ENCODE results near the gene EZH2. TPM values are rescaled to one million over a fixed set of nuclear protein-coding genes. Genes with fewer than 3 reads are reported as not detected.
A peak's percentile ranks its signal among the peaks of the same experiment; 100 is the strongest.

Gene EZH2
- total and polyA plus RNA-seq, 4 donors = 17.2 to 34.2 (median 22.2) TPM

- H3K27ac ChIP-seq (ENCODE audit: low read depth, low read length) = no peak overlapping the region
- H3K36me3 ChIP-seq (ENCODE audit: control insufficient read depth, insufficient read depth, low read length) = no peaks in the 10 kb centered on the region
- DNase-seq (ENCODE audit: low read depth in 4 of 6, low spot score in 6 of 6) = no peak
- H3K4me1 ChIP-seq (ENCODE audit: control insufficient read depth, insufficient read depth, low read length) = no peaks in the 10 kb centered on the region
- no peaks in the 10 kb centered on the region for H3K9me3 ChIP-seq (ENCODE audit: control insufficient read depth, insufficient read depth, low read length)
- no peak overlapping the region for H3K4me3 ChIP-seq (ENCODE audit: low read depth, low read length)
- 82% methylated on average over 5 of the region's 6 CpGs for WGBS (ENCODE audit: insufficient coverage)
- H3K27me3 ChIP-seq (ENCODE audit: control insufficient read depth, insufficient read depth, low read length) = no peaks in the 10 kb centered on the region
Observed at GRCh38 chr7:148919859-148920258, 35.8 kb upstream of the EZH2 start.

GRCh38 chr7:148918058-148918596, 34.0 kb upstream of the EZH2 start:
- Histone ChIP-seq H3K4me1 (ENCODE audit: control insufficient read depth, insufficient read depth, low read length) (no peaks in the 10 kb centered on the region), H3K27ac (ENCODE audit: low read depth, low read length) (no peak overlapping the region), H3K27me3 (ENCODE audit: control insufficient read depth, insufficient read depth, low read length) (no peaks in the 10 kb centered on the region), H3K4me3 (ENCODE audit: low read depth, low read length) (no peak overlapping the region), H3K9me3 (ENCODE audit: control insufficient read depth, insufficient read depth, low read length) (no peaks in the 10 kb centered on the region), H3K36me3 (ENCODE audit: control insufficient read depth, insufficient read depth, low read length) (no peaks in the 10 kb centered on the region)
- no peak for DNase-seq (ENCODE audit: low read depth in 4 of 6, low spot score in 6 of 6)
- WGBS (ENCODE audit: insufficient coverage) = 95% methylated on average over 10 of the region's 10 CpGs

GRCh38 chr7:148916186-148916585, 32.1 kb upstream of the EZH2 start:
- Histone ChIP-seq H3K9me3 (ENCODE audit: control insufficient read depth, insufficient read depth, low read length) (no peaks in the 10 kb centered on the region), H3K27ac (ENCODE audit: low read depth, low read length) (no peak overlapping the region), H3K4me1 (ENCODE audit: control insufficient read depth, insufficient read depth, low read length) (no peaks in the 10 kb centered on the region), H3K36me3 (ENCODE audit: control insufficient read depth, insufficient read depth, low read length) (no peaks in the 10 kb centered on the region), H3K27me3 (ENCODE audit: control insufficient read depth, insufficient read depth, low read length) (no peaks in the 10 kb centered on the region), H3K4me3 (ENCODE audit: low read depth, low read length) (no peak overlapping the region)
- peak in 1 of 6 donors; percentile 23 for DNase-seq (ENCODE audit: low read depth in 4 of 6, low spot score in 6 of 6)
- WGBS (ENCODE audit: insufficient coverage) = no CpG with 5 or more reads among the region's 1 CpG

GRCh38 chr7:148915211-148915610, 31.1 kb upstream of the EZH2 start:
- H3K27ac ChIP-seq (ENCODE audit: low read depth, low read length) = no peak overlapping the region
- no peaks in the 10 kb centered on the region for H3K27me3 ChIP-seq (ENCODE audit: control insufficient read depth, insufficient read depth, low read length)
- no peaks in the 10 kb centered on the region for H3K36me3 ChIP-seq (ENCODE audit: control insufficient read depth, insufficient read depth, low read length)
- WGBS (ENCODE audit: insufficient coverage) = 80% methylated on average over 1 of the region's 7 CpGs
- DNase-seq (ENCODE audit: low read depth in 4 of 6, low spot score in 6 of 6) = no peak
- no peaks in the 10 kb centered on the region for H3K4me1 ChIP-seq (ENCODE audit: control insufficient read depth, insufficient read depth, low read length)
- no peak overlapping the region for H3K4me3 ChIP-seq (ENCODE audit: low read depth, low read length)
- H3K9me3 ChIP-seq (ENCODE audit: control insufficient read depth, insufficient read depth, low read length) = no peaks in the 10 kb centered on the region

GRCh38 chr7:148914208-148914777, 30.2 kb upstream of the EZH2 start:
- no peak for DNase-seq (ENCODE audit: low read depth in 4 of 6, low spot score in 6 of 6)
- no peaks in the 10 kb centered on the region for H3K36me3 ChIP-seq (ENCODE audit: control insufficient read depth, insufficient read depth, low read length)
- H3K4me1 ChIP-seq (ENCODE audit: control insufficient read depth, insufficient read depth, low read length) = no peaks in the 10 kb centered on the region
- no peaks in the 10 kb centered on the region for H3K9me3 ChIP-seq (ENCODE audit: control insufficient read depth, insufficient read depth, low read length)
- H3K27ac ChIP-seq (ENCODE audit: low read depth, low read length) = no peak overlapping the region
- no peak overlapping the region for H3K4me3 ChIP-seq (ENCODE audit: low read depth, low read length)
- no peaks in the 10 kb centered on the region for H3K27me3 ChIP-seq (ENCODE audit: control insufficient read depth, insufficient read depth, low read length)
- 82% methylated on average over 6 of the region's 10 CpGs for WGBS (ENCODE audit: insufficient coverage)

- H3K27ac ChIP-seq (ENCODE audit: low read depth, low read length) = no peak overlapping the region
- H3K4me1 ChIP-seq (ENCODE audit: control insufficient read depth, insufficient read depth, low read length) = no peaks in the 10 kb centered on the region
- H3K27me3 ChIP-seq (ENCODE audit: control insufficient read depth, insufficient read depth, low read length) = no peaks in the 10 kb centered on the region
- 100% methylated on average over 1 of the region's 8 CpGs for WGBS (ENCODE audit: insufficient coverage)
- DNase-seq (ENCODE audit: low read depth in 4 of 6, low spot score in 6 of 6) = no peak
- H3K36me3 ChIP-seq (ENCODE audit: control insufficient read depth, insufficient read depth, low read length) = no peaks in the 10 kb centered on the region
- no peak overlapping the region for H3K4me3 ChIP-seq (ENCODE audit: low read depth, low read length)
- no peaks in the 10 kb centered on the region for H3K9me3 ChIP-seq (ENCODE audit: control insufficient read depth, insufficient read depth, low read length)
Observed at GRCh38 chr7:148912758-148913541, 28.9 kb upstream of the EZH2 start.

GRCh38 chr7:148912151-148912550, 28.1 kb upstream of the EZH2 start:
- Histone ChIP-seq H3K4me3 (ENCODE audit: low read depth, low read length) (no peak overlapping the region), H3K27ac (ENCODE audit: low read depth, low read length) (no peak overlapping the region), H3K4me1 (ENCODE audit: control insufficient read depth, insufficient read depth, low read length) (no peaks in the 10 kb centered on the region), H3K36me3 (ENCODE audit: control insufficient read depth, insufficient read depth, low read length) (no peaks in the 10 kb centered on the region), H3K9me3 (ENCODE audit: control insufficient read depth, insufficient read depth, low read length) (no peaks in the 10 kb centered on the region), H3K27me3 (ENCODE audit: control insufficient read depth, insufficient read depth, low read length) (no peaks in the 10 kb centered on the region)
- WGBS (ENCODE audit: insufficient coverage) = 80% methylated on average over 4 of the region's 4 CpGs
- no peak for DNase-seq (ENCODE audit: low read depth in 4 of 6, low spot score in 6 of 6)

GRCh38 chr7:148911626-148912025, 27.5 kb upstream of the EZH2 start:
- WGBS (ENCODE audit: insufficient coverage) = 83% methylated on average over 1 of the region's 1 CpG
- Histone ChIP-seq H3K27me3 (ENCODE audit: control insufficient read depth, insufficient read depth, low read length) (no peaks in the 10 kb centered on the region), H3K4me1 (ENCODE audit: control insufficient read depth, insufficient read depth, low read length) (no peaks in the 10 kb centered on the region), H3K36me3 (ENCODE audit: control insufficient read depth, insufficient read depth, low read length) (no peaks in the 10 kb centered on the region), H3K27ac (ENCODE audit: low read depth, low read length) (no peak overlapping the region), H3K9me3 (ENCODE audit: control insufficient read depth, insufficient read depth, low read length) (no peaks in the 10 kb centered on the region), H3K4me3 (ENCODE audit: low read depth, low read length) (no peak overlapping the region)
- DNase-seq (ENCODE audit: low read depth in 4 of 6, low spot score in 6 of 6) = no peak

GRCh38 chr7:148909568-148909967, 25.5 kb upstream of the EZH2 start:
- H3K36me3 ChIP-seq (ENCODE audit: control insufficient read depth, insufficient read depth, low read length) = no peaks in the 10 kb centered on the region
- no peaks in the 10 kb centered on the region for H3K9me3 ChIP-seq (ENCODE audit: control insufficient read depth, insufficient read depth, low read length)
- no peaks in the 10 kb centered on the region for H3K27me3 ChIP-seq (ENCODE audit: control insufficient read depth, insufficient read depth, low read length)
- no peak overlapping the region for H3K4me3 ChIP-seq (ENCODE audit: low read depth, low read length)
- H3K4me1 ChIP-seq (ENCODE audit: control insufficient read depth, insufficient read depth, low read length) = peaks cover 3% of the 10 kb centered on the region
- H3K27ac ChIP-seq (ENCODE audit: low read depth, low read length) = no peak overlapping the region
- no peak for DNase-seq (ENCODE audit: low read depth in 4 of 6, low spot score in 6 of 6)
- no CpG with 5 or more reads among the region's 5 CpGs for WGBS (ENCODE audit: insufficient coverage)

Measured in spinal cord (tissue), 10 donors.